ENCODE results near the gene PTPN4. TPM values are rescaled to one million over a fixed set of nuclear protein-coding genes. Genes with fewer than 3 reads are reported as not detected.

PTPN4 gene
- total and polyA plus RNA-seq, 2 donors (not counting 3 experiments of a cell fraction or from before 2014, with no cell fraction given) = 6.8 to 29.6 TPM

DNA sequence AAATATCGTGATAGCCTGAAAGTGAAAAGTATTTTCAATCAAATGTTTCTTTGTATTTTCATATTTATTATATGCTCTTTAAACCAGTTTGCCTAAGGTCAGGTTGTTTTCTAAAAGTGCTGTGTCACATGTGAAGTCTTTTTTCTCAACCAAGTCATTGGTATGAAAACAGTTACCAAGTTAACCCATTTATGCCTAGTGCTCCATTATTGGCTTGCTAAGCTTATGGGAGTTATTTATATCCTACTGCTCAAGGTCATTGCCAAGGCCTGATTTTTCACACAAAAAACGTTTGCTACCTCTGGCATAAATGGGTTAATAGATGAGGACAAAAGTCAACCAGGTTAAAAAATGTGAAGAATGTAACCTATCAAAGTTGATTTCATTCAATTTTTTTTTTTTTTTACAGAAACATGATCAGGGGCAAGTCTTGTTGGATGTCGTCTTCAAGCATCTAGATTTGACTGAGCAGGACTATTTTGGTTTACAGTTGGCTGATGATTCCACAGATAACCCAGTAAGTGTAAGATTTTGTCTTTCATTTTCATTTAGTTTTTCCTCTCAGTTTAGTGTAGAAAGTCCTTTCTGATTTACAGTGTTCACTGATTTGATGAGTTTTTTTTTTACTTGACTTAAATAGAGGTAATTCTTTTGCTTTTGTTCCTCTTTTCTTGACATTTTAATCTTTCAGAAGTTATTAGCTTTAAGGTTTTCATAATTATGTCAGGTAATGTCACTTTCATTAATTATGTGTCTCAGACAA, 102.6 kb downstream of the PTPN4 start:
- FAIRE-seq (no peak), DNase-seq (ENCODE audit: low read depth, low spot score) (no peak)
- TF ChIP-seq POLR2A (IDR thresholded peaks at IDR 0.05; ENCODE audit: low read depth, low read length) (no peak), POLR2AphosphoS5 (IDR thresholded peaks at IDR 0.05; ENCODE audit: insufficient read depth, low read depth, low read length) (no peak), EZH2 (IDR thresholded peaks at IDR 0.05; ENCODE audit: borderline replicate concordance, low read depth, low read length, severe bottlenecking) (no peak), MYC (IDR thresholded peaks at IDR 0.05; ENCODE audit: low read depth, low read length) (no peak), GATA2 (IDR thresholded peaks at IDR 0.05; ENCODE audit: insufficient read depth, insufficient read length, low read depth, low read length) (no peak), JUN (IDR thresholded peaks at IDR 0.05; ENCODE audit: borderline replicate concordance, insufficient read depth, insufficient read length, low read depth) (no peak)
- TF ChIP-seq, protein P1, sequence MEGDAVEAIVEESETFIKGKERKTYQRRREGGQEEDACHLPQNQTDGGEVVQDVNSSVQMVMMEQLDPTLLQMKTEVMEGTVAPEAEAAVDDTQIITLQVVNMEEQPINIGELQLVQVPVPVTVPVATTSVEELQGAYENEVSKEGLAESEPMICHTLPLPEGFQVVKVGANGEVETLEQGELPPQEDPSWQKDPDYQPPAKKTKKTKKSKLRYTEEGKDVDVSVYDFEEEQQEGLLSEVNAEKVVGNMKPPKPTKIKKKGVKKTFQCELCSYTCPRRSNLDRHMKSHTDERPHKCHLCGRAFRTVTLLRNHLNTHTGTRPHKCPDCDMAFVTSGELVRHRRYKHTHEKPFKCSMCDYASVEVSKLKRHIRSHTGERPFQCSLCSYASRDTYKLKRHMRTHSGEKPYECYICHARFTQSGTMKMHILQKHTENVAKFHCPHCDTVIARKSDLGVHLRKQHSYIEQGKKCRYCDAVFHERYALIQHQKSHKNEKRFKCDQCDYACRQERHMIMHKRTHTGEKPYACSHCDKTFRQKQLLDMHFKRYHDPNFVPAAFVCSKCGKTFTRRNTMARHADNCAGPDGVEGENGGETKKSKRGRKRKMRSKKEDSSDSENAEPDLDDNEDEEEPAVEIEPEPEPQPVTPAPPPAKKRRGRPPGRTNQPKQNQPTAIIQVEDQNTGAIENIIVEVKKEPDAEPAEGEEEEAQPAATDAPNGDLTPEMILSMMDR (IDR thresholded peaks at IDR 0.05; ENCODE audit: extremely low read depth in 1 of 2, insufficient read depth in 1 of 2, low read depth in 1 of 2, low read length in 2 of 2) = no peak
- TF ChIP-seq, protein P2, sequence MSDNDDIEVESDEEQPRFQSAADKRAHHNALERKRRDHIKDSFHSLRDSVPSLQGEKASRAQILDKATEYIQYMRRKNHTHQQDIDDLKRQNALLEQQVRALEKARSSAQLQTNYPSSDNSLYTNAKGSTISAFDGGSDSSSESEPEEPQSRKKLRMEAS (IDR thresholded peaks at IDR 0.05; ENCODE audit: insufficient read depth, insufficient read length) = no peak
- BruUV-seq (replicated peaks) = no TSS peak
- ChIA-PET CTCF (interaction anchor here (0.6 to 1.6 kb wide), 2 partner anchors 39 to 159 kb away, joined by 3 read pairs; no protein-coding TSS in a partner anchor), POLR2A (no interaction called here)
- Histone ChIP-seq H3K27me3 (ENCODE audit: control insufficient read depth in 2 of 2, insufficient read depth in 2 of 2, low read length in 2 of 2) (no peaks in the 10 kb centered on the region), H2AFZ (ENCODE audit: low read depth, low read length) (no peak overlapping the region), H3K4me1 (ENCODE audit: control insufficient read depth, extremely low read depth, insufficient read depth, low read length) (peaks cover 7% of the 10 kb centered on the region), H3K27ac (ENCODE audit: insufficient read depth, low read depth, low read length) (no peak overlapping the region), H3K9me3 (replicated peaks; ENCODE audit: control insufficient read depth, insufficient read depth, low read length) (no peaks in the 10 kb centered on the region), H3K9me1 (replicated peaks; ENCODE audit: control insufficient read depth, extremely low read depth, insufficient read depth, low read length) (no peaks in the 10 kb centered on the region), H3K79me2 (ENCODE audit: control insufficient read depth, insufficient read depth, low read length) (peaks cover 3% of the 10 kb centered on the region), H3K4me3 (replicated peaks in 1 of 3; ENCODE audit: insufficient read depth in 1 of 3, low read depth in 1 of 3, low read length in 3 of 3) (no peak overlapping the region), H3K36me3 (ENCODE audit: control insufficient read depth in 2 of 2, extremely low read depth in 1 of 2, insufficient read depth in 2 of 2, low read length in 2 of 2) (no peaks in the 10 kb centered on the region), H3K9ac (replicated peaks; ENCODE audit: extremely low read depth, insufficient read depth, low read length) (no peak overlapping the region), H3K4me2 (ENCODE audit: insufficient read depth, low read length) (no peak overlapping the region), H4K20me1 (replicated peaks; ENCODE audit: control insufficient read depth, extremely low read depth, insufficient read depth, low read length) (peaks cover 7% of the 10 kb centered on the region)
- dilution Hi-C loops (cut with MboI; ENCODE audit: extremely low pct_ligation_motif_present, low sequenced_read_pairs) (no loop called here), intact Hi-C loops (cut with micrococcal nuclease) (no loop called here)
